Skeletal muscle satellite cell (primary cell): ENCODE results near the gene GMPR.

Experiments used
- H3K27me3 ChIP-seq: 2 replicates; pipeline ENCODE4 v1.7.0; 2013; ENCODE audit warnings: low read length; ENCODE audit not compliant: control insufficient read depth, insufficient read depth
- H3K36me3 ChIP-seq: 2 replicates; pipeline ENCODE4 v1.7.0; 2013; ENCODE audit warnings: mild to moderate bottlenecking, control low read depth, low read length; ENCODE audit not compliant: insufficient read depth
- H3K4me1 ChIP-seq: 2 replicates; pipeline ENCODE4 v1.7.0; 2013; ENCODE audit warnings: low read length; ENCODE audit not compliant: control insufficient read depth, insufficient read depth
- H3K4me2 ChIP-seq: 2 replicates; pipeline ENCODE4 v1.7.0; 2013; ENCODE audit warnings: mild to moderate bottlenecking, low read length
- H3K4me3 ChIP-seq: 2 replicates; pipeline ENCODE4 v1.7.0; 2013; ENCODE audit warnings: low read length
- H3K9ac ChIP-seq: 2 replicates; pipeline ENCODE4 v1.7.0; 2013; ENCODE audit warnings: mild to moderate bottlenecking, low read depth, low read length, moderate library complexity
- H3K9me3 ChIP-seq: replicated peaks from 2 replicates; pipeline ENCODE4 v1.7.0; 2013; ENCODE audit warnings: mild to moderate bottlenecking, control low read depth, low read length

The GMPR gene

DNA sequence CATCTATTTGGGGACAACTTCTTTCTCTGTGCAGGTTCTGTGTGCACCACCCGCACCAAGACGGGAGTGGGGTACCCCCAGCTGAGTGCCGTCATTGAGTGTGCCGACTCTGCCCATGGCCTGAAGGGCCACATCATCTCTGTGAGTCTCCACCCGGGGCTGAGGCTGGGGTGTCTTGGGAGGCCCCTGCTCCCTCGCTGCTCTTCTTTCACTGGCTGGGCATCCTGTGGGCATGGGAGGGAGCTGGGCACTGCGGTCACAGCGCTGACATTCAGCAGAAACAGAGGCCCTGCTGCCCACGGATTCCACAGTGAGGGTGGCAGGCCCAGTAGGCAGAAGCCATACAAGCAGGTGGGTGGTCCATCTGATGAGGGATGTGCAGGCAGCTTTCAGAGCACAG lies 40.4 kb downstream of the GMPR start:
- peaks cover 18% of the 10 kb centered on the region for H3K4me1 ChIP-seq
- no peak overlapping the region for H3K4me3 ChIP-seq
- no peaks in the 10 kb centered on the region for H3K9me3 ChIP-seq
- H3K36me3 ChIP-seq = no peaks in the 10 kb centered on the region
- no peaks in the 10 kb centered on the region for H3K27me3 ChIP-seq
- no peak overlapping the region for H3K4me2 ChIP-seq
- no peak overlapping the region for H3K9ac ChIP-seq

DNA sequence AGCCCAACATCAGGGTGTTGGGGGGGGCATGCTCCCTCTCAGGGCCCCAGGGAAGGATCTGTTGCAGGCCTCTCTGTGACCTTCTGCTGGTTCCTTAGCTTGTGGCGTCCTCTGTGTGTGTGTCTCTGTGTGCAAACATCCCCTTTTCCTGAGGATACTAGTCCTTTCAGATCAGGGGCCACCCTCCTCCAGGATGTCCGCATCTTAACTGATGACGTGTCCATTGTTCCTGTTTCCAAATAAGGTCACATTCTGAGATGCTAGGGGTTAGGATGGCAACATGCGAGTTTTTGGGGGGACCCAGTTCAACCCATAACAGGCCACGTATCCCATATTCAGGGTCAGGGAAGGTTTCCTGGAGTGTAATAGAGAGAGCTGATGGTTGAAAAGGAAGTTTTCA lies 40.9 kb downstream of the GMPR start:
- H3K27me3 ChIP-seq = no peaks in the 10 kb centered on the region
- no peaks in the 10 kb centered on the region for H3K36me3 ChIP-seq

DNA sequence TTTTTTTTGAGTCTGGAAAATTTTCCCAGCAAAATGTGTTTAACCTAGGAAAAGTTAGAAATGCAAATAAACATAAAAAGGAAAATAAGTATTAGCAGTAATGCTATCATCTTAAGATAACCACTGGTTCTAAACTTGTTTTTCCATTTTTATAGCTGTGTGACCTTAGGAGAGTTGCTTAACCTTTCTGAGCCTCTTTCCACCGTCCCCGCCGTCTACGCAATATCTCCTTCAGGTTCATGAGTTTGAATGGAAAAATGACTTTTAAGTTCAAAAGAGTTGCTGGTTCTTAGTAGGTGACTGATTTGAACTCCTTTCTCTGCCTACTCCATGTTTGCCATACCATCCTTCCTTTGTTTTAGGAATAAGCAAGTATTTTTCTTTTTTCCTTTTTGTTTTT lies 44.0 kb downstream of the GMPR start:
- Histone ChIP-seq H3K4me1 (peaks cover 12% of the 10 kb centered on the region), H3K4me3 (no peak overlapping the region), H3K36me3 (no peaks in the 10 kb centered on the region), H3K4me2 (no peak overlapping the region), H3K9me3 (no peaks in the 10 kb centered on the region), H3K9ac (no peak overlapping the region), H3K27me3 (no peaks in the 10 kb centered on the region)

More for the DNA sequence above, 40.9 kb downstream of the GMPR start:
- no peak overlapping the region for H3K4me3 ChIP-seq
- H3K9me3 ChIP-seq = no peaks in the 10 kb centered on the region
- no peak overlapping the region for H3K9ac ChIP-seq
- peaks cover 18% of the 10 kb centered on the region for H3K4me1 ChIP-seq
- no peak overlapping the region for H3K4me2 ChIP-seq

DNA sequence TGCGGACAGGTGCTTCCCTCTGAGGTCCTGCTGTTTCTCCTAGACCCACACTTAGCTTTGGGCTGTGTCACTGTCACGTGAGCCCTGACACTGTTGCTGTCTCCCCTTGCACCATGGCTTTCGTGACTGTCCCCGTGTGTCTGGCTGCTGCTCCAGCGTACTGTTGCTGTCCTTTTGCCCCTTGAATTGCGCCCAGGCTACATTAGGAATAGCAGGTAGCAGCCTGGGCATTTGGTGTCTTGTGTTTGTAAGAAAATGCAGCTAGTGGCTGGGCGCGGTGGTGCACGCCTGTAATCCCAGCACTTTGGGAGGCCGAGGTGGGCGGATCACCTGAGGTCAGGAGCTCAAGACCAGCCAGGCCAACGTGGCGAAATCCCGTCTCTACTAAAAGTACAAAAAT lies 46.1 kb downstream of the GMPR start:
- H3K4me3 ChIP-seq = no peak overlapping the region
- no peaks in the 10 kb centered on the region for H3K36me3 ChIP-seq
- no peak overlapping the region for H3K9ac ChIP-seq
- H3K4me2 ChIP-seq = no peak overlapping the region
- no peaks in the 10 kb centered on the region for H3K4me1 ChIP-seq
- H3K9me3 ChIP-seq = no peaks in the 10 kb centered on the region
- no peaks in the 10 kb centered on the region for H3K27me3 ChIP-seq

DNA sequence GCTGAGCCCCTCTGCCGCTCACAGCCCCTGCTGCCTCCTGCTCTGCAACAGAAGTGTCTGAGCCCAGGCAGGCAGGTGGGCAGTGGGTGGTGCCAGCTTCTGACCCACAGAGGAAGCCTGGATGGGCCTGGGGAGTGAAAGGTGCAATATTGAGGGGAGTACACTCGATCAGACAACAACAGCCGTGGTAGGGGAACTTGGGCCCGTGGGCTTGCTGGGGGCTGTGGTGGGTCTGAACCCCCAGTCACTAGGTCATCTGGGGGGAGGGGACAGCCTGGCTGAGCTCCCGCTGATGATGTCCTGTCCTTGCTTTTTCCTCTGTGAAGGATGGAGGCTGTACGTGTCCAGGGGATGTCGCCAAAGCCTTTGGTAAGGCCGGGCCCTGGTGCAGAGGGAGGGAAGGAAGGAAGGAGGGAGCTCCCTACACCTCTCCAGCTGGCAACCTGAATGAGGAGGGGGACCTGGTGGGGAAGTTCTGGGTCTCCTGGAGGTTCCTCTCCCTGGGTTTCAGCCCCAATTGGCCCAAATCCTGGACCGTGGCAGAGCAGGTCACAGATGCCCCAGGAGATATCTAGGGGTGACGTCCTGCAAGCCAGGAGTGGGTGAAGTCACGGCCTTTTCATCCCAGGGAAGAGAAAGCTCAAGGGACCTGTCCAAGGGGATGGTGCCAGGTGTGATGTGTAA lies 47.2 kb downstream of the GMPR start:
- no peak overlapping the region for H3K4me3 ChIP-seq
- H3K4me2 ChIP-seq = no peak overlapping the region
- H3K36me3 ChIP-seq = no peaks in the 10 kb centered on the region
- no peaks in the 10 kb centered on the region for H3K4me1 ChIP-seq
- H3K27me3 ChIP-seq = no peaks in the 10 kb centered on the region
- no peaks in the 10 kb centered on the region for H3K9me3 ChIP-seq
- H3K9ac ChIP-seq = no peak overlapping the region

DNA sequence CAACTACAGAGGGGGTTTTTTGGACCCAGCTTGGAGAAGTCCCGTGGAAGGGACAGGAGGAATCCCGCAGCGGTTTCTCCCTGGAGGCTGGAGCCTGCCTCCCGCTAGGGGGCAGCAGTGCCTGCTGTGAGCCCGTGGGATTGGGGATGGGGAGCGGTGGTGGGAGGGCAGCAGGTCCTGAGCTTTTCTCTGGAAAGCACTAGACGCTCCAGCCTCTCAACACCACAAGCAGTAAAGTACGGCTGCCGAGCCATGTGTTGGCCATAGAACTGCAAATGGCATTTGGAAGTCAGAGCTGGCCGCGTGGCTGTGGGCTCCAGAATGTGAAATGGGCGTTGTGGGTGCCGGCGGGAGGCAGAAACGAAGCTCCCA lies 47.8 kb downstream of the GMPR start:
- H3K9me3 ChIP-seq = no peaks in the 10 kb centered on the region
- H3K36me3 ChIP-seq = no peaks in the 10 kb centered on the region
- H3K27me3 ChIP-seq = no peaks in the 10 kb centered on the region
- H3K4me2 ChIP-seq = no peak overlapping the region
- no peaks in the 10 kb centered on the region for H3K4me1 ChIP-seq
- no peak overlapping the region for H3K4me3 ChIP-seq
- H3K9ac ChIP-seq = no peak overlapping the region

DNA sequence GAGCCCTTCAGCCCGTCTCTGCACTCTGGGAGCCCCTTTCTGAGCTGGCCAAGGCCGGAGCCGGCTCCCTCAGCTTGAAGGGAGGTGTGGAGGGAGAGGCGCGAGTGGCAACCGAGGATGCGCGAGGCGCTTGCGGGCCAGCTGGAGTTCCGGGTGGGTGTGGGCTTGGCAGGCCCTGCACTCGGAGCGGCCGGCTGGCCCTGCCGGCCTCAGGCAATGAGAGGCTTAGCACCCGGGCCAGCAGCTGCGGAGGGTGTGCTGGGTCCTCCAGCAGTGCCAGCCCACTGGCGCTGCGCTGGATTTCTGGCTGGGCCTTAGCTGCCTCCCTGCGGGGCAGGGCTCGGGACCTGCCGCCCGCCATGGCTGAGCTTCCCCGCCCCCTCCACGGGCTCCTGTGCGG lies 49.8 kb downstream of the GMPR start:
- no peaks in the 10 kb centered on the region for H3K9me3 ChIP-seq
- H3K36me3 ChIP-seq = no peaks in the 10 kb centered on the region
- no peak overlapping the region for H3K4me3 ChIP-seq
- no peaks in the 10 kb centered on the region for H3K27me3 ChIP-seq
- no peak overlapping the region for H3K4me2 ChIP-seq
- H3K4me1 ChIP-seq = no peaks in the 10 kb centered on the region
- H3K9ac ChIP-seq = no peak overlapping the region

DNA sequence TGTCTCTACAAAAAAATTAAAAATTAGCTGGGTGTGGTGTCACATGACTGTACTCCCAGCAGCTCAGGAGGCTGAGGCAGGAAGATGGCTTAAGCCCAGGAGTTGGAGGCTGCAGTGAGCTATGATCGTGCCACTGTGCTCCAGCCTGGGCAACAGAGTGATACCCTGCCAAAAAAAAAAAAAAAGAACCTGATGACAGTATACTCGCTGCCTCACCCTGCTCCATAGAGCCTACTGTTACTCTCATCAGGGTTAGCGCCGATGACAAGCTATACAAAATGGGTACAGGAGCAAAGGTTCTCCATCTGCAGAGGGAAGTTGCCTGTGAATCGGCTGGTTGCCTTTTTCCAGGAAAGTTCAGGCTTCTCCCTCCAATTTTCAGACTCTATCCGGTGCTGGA lies 53.4 kb downstream of the GMPR start:
- Histone ChIP-seq H3K36me3 (no peaks in the 10 kb centered on the region), H3K27me3 (no peaks in the 10 kb centered on the region), H3K9me3 (no peaks in the 10 kb centered on the region), H3K4me3 (no peak overlapping the region), H3K4me2 (no peak overlapping the region), H3K4me1 (no peaks in the 10 kb centered on the region), H3K9ac (no peak overlapping the region)

DNA sequence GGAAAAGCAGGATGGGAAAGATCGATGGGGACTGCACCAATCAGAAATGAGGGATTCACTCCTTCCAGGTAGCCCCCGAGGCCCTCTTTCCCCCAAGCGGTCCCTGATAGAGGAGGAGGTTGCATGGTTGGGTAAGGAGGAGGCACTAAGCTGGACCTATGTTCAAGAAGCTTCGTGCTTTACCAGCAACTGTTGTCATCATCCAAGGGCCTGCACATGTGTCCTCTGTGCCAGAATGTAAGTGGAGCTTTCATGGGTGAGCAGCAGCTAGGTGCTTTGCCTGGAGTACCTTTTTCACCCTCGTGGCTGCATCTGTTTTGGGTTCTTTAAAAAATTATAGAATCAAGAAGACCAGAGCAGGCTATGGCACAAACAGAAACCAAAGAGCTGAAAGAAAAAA lies 54.0 kb downstream of the GMPR start:
- H3K9ac ChIP-seq = no peak overlapping the region
- no peak overlapping the region for H3K4me2 ChIP-seq
- H3K4me3 ChIP-seq = no peak overlapping the region
- no peaks in the 10 kb centered on the region for H3K27me3 ChIP-seq
- no peaks in the 10 kb centered on the region for H3K9me3 ChIP-seq
- no peaks in the 10 kb centered on the region for H3K4me1 ChIP-seq
- H3K36me3 ChIP-seq = no peaks in the 10 kb centered on the region

DNA sequence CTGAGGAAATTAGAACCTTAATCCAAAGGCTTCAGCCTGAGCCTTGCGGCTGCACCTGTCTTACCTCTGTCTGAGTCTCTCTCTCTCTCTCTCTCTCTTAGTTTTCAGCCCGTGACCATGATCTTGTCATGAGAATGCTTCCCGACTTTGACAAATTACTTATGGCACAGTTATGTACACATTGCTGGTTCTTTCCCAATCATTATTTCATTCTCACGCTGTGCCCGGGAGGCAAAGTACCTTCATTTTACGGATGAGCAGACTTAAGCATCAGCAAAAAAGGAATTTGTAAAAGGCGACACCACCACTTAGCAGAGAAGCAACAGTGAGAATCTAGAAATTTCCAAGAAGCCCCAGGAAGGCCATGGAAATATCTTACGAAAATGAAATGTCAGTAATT lies 54.6 kb downstream of the GMPR start:
- H3K27me3 ChIP-seq = no peaks in the 10 kb centered on the region
- no peak overlapping the region for H3K4me3 ChIP-seq
- no peak overlapping the region for H3K9ac ChIP-seq
- H3K4me2 ChIP-seq = no peak overlapping the region
- no peaks in the 10 kb centered on the region for H3K9me3 ChIP-seq
- H3K36me3 ChIP-seq = no peaks in the 10 kb centered on the region
- no peaks in the 10 kb centered on the region for H3K4me1 ChIP-seq

DNA sequence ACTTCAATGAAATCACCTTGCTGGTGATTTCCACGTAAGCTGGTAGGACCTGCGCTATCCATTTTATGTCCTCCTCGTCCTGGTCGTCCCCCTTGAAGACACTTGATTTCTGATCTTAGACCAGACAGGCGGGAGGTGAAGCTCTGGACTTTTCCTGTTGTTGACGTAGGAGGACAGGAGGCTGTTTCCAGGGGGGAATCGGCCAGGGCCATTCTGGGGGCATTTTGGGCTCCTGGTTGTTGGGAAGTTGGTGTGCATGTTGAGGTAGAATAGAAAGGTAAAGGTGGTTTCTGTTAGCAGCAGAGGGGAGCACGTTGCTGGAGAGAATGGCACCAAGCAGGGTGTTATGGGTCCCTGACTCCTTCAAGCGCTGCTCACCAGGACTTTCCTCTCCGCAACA lies 56.0 kb downstream of the GMPR start:
- no peak overlapping the region for H3K4me2 ChIP-seq
- no peaks in the 10 kb centered on the region for H3K4me1 ChIP-seq
- no peaks in the 10 kb centered on the region for H3K27me3 ChIP-seq
- no peaks in the 10 kb centered on the region for H3K9me3 ChIP-seq
- no peaks in the 10 kb centered on the region for H3K36me3 ChIP-seq
- no peak overlapping the region for H3K4me3 ChIP-seq
- no peak overlapping the region for H3K9ac ChIP-seq

DNA sequence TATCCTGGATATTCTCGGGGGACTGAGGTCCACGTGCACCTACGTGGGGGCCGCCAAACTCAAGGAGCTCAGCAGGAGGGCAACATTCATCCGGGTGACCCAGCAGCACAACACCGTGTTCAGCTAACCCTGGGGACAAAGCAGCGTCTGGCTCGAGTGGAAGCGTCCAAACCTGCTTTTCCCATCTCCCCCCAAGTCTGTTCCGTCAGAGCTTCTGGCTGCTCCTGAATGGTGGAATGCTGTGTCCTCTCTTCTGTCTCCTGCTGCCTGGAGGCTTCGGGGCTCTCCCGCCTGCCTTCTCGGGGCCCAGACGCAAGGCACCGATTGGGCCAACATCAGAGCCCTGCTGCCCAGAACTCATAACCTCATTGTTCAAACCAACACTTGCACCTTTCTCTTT lies 56.7 kb downstream of the GMPR start:
- H3K9ac ChIP-seq = no peak overlapping the region
- H3K4me2 ChIP-seq = no peak overlapping the region
- H3K36me3 ChIP-seq = no peaks in the 10 kb centered on the region
- no peaks in the 10 kb centered on the region for H3K27me3 ChIP-seq
- H3K4me1 ChIP-seq = no peaks in the 10 kb centered on the region
- no peaks in the 10 kb centered on the region for H3K9me3 ChIP-seq
- no peak overlapping the region for H3K4me3 ChIP-seq
